ENCODE results near the gene UCN3.
"Not testable (repeated sequence)": the region's sequence is repeated elsewhere in the genome, so short reads cannot be mapped to it uniquely, and the experiment has no call there.

The UCN3 gene

GRCh38 chr10:5369362-5370158 is 4.8 kb downstream of the UCN3 start:
- no peak for DNase-seq

- no peak for DNase-seq
Measured at GRCh38 chr10:5370493-5371352, 6.0 kb downstream of the UCN3 start.

DNA sequence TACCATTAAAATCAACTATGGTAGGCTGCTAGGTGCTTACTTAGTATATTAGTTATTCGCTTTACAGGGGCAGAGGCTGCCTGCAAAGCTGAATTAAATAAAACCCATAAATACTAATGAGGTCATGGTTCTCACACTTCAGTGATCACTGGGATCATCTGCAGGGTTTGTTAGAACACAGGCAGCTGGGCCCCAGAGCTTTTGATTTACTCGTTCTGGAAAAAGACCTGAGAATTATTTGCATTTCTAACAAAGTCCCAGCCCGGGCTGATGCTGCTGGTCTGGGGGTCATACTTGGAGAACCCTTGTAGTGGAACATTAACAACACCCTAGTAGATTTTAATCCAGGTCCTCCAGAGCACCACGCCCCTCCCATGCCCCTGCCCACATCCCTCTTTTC is 8.5 kb downstream of the UCN3 start:
- DNase-seq, result no peak

- DNase-seq, result no peak
Measured at GRCh38 chr10:5373891-5374611, 9.3 kb downstream of the UCN3 start.

DNA sequence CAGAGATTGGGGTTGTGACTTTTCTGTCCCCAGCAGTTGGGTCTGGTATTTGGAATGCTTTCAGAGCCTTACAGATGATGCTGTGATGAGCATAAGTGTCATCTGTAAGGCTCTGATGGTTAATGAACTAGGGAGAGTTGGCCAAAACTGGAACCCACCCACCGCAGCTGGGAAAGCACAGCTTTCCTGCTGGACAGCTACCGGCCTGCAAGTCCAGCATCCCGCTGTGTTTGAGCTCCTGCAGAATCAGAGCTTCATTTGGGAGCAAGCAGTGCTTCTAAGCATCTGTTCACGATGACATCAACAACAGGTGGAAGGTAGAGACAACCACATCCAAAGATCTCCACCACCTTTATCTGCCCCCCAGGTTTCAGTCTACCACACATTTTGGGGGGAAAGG is 11.7 kb downstream of the UCN3 start:
- no peak for DNase-seq

DNA sequence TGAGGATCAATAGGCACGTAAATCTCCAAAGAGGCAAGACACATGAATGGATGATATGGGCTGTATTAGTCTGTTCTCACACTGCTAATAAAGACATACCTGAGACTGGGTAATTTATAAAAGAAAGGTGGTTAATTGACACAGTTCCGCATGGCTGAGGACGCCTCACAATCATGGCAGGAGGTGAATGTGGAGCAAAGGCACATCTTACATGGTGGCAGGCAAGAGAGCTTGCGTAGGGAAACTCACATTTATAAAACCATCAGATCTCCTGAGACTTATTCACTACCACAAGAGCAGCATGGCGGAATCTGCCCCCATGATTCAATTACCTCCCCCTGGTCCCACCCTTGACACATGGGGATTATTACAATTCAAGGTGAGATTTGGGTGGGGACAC is 14.4 kb downstream of the UCN3 start:
- not testable (repeated sequence) for DNase-seq

DNA sequence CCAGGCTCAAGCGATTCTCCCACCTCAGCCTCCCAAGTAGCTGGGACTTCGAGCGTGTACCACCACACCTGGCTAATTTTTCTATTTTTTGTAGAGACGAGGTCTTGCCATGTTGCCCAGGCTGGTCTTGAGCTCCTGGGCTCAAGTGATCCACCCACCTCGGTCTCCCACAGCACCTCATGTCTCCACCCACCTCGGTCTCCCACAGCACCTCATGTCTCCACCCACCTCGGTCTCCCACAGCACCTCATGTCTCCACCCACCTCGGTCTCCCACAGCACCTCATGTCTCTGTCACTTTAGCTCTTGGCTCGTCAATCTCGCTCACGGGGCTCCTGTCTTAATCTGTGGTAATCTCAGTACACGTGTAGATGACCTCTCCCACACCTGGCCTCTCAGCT is 15.6 kb downstream of the UCN3 start:
- not testable (repeated sequence) for DNase-seq

GRCh38 chr10:5381187-5381586 is 16.4 kb downstream of the UCN3 start:
- no peak for DNase-seq

DNA sequence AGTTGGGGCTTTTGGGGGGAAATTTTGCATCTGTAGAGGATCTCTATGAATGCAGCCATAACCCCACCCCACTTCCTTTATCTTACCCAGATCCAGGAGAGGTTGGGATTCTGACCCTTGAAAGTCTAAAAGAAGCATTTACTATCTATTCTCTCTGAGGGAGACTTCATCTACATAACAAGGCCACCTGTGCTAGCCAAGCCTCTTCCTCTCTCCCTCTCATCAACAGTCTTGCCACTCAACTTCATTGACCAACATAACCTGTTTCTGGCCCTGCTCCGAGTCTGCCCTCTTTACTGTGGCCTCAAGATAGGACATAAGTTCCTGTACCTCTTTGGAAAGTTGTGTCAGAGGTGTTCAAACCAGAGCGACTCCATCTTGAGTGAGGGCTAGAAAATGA is 20.5 kb downstream of the UCN3 start:
- no peak for DNase-seq

- no peak for DNase-seq
Measured at GRCh38 chr10:5387169-5387568, 22.4 kb downstream of the UCN3 start.

DNA sequence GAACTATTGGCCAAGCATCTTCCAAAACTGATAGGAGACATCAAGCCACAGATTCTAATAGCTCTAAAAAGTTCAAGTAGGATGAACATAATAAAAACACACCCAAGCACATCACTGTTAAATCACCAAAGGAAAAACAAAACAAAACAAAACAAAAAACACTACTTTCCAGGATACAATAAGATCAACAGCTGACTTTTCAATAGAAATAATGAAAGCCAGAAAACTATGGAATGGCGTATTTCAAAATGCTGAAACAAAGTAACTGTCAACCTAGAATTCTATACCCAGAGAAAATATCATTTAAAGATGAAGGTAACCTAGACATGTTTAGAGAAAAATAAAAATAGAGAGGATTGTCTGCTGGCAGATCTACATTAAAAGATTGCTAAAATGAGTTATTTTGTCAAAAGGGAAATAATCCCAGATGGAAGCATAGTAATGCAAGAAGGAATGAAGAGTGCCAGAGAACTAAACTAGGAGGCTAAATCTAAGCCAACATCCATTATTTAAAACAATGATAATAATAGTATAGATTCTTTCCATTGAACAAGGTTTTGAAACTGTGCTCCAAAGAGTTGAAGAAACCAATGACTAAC is 25.9 kb downstream of the UCN3 start:
- DNase-seq, result no peak

GRCh38 chr10:5391790-5392189 is 27.0 kb downstream of the UCN3 start:
- DNase-seq, result no peak

DNA sequence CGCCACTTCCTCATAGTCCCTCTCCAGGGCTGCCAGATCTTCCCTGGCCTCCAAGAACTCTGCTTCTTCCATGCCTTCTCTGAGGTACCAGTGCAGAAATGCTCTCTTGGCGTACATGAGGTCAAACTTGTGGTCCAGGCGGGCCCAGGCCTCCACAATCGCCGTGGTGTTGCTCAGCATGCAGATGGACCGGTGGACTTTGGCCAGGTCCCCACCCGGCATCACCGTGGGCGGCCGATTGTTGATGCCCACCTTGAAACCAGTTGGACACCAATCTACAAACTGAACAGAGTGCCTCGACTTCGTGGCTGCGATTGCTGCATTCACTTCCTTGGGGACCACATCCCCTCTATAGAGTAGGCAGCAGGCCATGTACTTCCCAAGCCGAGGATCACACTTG is 28.8 kb downstream of the UCN3 start:
- DNase-seq, result no peak

GRCh38 chr10:5395168-5395567 is 30.4 kb downstream of the UCN3 start:
- DNase-seq, result no peak

DNA sequence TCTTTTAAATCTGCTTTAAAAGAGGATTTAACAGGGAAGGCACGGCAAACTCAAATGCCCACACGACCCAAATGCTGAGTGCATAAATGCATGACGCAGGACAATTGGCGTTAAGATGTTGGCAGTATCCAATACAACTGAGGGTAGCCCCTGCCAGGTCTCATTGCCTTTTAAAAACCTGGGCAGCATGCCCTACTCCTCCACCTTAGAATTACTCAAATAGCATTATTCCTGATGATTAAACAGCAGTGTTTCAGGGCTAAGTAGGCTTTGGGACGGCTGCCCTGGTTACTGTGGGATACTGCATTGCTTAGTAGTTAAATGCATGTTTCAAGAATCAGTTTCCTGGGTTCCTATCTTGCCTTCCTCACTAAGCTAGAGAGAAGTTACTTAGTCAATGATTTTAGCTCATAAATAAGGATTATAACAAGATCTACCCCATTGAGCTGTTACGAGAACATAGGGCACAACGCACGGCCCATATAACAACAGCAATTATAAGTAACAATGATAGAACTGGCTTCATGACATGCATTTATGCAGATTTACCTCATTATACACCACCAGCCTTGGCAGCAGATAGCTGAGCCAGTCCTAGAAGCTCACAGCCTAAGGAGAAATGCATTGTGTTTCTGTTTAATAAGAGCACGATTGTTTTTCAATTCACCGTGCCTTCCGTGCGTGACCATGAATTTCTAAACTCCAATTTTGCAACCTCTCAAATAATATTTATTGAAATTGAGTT is 32.0 kb downstream of the UCN3 start:
- DNase-seq, result no peak

- no peak for DNase-seq
Measured at GRCh38 chr10:5399332-5399731, 34.6 kb downstream of the UCN3 start.

- DNase-seq, result peak; percentile 22
Measured at GRCh38 chr10:5400468-5401240, 35.9 kb downstream of the UCN3 start.

DNA sequence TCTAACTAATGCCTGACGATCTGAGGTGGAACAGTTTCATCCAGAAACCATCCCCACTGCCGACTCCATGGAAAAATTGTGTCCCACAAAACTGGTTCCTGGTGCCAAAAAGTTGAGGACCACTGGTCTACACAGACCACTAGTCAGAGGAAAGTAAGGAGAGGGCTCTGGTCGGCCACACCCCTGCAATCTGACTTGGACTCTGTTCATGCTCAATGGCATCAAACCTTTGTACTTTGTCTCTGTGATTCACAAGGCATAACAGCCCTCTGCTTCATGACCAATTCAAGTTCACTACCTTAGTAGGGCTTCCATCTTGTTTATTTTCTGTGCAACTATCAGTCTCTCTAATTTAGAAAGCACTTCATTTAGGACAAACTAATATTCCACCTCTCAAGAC is 38.0 kb downstream of the UCN3 start:
- no peak for DNase-seq

DNA sequence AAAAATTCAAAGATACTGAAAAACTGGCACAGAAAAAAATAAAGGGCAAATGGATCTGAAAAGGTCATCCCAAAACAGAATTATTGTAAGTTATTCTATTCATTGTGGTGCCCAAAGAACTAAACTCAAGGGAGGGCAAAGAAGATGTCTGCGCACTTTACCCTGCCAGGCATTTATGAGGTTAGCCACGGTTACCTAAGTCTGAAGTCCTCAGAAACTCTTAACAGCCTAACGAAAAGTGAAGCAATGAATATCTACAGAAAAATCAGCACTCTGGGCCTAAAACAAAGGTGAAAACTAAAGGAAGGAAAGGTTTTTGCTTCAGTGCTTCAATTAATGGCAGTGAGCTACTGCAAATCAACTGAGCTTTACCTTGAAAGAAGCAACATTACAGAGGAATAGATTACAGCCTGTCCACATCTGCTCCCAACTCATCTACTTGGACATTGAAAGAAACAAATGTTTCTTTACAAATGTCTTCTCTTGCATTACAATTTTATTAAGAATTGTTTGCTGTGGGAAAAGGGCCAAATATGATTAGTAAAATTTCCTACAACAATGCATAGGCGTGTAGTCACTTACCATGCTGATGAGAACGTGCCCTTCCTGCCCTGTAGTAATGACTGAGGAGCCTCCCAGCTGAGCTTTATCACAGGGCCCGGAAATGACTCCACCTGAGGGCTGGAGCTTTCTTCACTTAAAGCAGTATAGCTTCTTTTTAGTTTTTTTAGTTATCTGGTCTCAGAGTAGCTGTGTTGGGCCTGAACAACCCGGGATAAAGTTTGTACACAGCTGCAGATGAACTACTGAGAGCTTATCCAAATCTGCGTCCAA is 39.7 kb downstream of the UCN3 start, which contains the start of gene TUBAL3:
TUBAL3 (minus strand) TSS at position 621 of the 834 bp plus-strand sequence; CDS start at position 585, 36 bp downstream.
- DNase-seq, result no peak

GRCh38 chr10:5406918-5407317 is 42.2 kb downstream of the UCN3 start:
- no peak for DNase-seq
